Measurements from ENCODE around the gene CHSY1. TPM values are rescaled to one million over a fixed set of nuclear protein-coding genes. Genes with fewer than 3 reads are reported as not detected.

CHSY1 gene
- polyA plus RNA-seq, 3 donors: 2.7 to 19.0 (median 3.0) TPM

DNA sequence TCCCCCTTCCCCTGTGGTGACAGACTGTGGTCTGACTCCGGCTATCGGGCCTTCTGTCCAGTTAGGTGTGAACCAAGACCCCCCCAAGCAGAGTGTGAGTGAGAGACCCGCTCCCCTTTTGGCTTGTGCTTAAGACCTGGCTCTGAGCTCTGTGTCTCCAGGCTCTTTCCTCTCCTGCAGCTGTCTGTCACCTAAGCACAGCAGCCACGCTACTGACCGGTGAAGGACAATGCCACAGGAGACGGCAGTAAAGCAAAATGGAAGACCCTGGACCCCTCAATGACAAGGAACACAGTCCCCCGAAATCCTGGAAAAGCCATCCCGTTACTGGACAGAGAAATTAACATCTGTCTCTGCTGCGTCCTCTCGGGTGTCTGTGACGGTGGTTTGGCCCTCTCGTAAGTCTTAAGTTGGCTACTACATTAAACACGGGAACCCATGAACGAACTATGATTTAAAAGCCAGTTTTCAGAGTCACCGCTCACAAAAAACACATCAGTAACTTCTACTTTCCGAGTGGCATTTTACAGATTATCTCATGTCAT, 53.7 kb downstream of the CHSY1 start:
- 98% methylated on average over 15 of the region's 16 CpGs for WGBS (ENCODE audit: insufficient coverage)
- H3K4me3 Mint-ChIP-seq: no peak overlapping the region
- H3K4me1 Mint-ChIP-seq: peaks cover 69% of the 10 kb centered on the region

DNA sequence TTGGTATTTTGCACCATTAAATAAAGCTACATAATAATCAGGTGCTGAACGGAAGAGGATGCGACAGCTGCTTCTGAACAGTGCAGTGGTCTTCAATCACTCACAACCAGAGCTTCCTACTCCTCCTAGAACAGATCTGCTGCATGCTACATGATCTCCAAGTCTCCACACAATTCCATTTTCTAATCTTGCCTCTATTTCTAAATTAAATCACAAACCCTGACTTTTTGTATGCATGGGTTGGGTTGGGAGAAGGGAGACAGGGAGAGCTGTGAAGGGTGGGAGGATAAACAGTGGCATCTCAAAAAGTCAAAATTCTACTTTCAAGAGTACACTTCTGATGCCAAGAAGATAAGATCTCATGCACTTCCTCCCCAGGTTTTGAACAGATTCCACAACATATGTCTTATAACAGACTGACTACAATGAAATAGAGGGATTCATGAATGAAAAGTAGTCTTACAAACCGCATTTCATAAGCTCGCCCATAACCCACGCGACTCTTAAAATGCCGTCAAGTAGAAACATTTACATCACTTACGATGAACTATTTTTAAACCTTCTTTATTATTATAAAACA, 57.2 kb downstream of the CHSY1 start:
- peaks cover 0 to 2% (median 0%) of the 10 kb centered on the region in 3 donors for H3K27me3 Mint-ChIP-seq (ENCODE audit: low read depth in 3 of 3)
- H3K4me3 Mint-ChIP-seq: peak overlapping the region; percentile 89 to 91
- peaks cover 100% of the 10 kb centered on the region for H3K79me2 ChIP-seq (ENCODE audit: insufficient read depth, low read length)
- peak overlapping the region; percentile 93 to 95 for H3K27ac ChIP-seq (ENCODE audit: low read depth in 1 of 2, low read length in 2 of 2)
- 0% methylated on average over 2 of the region's 8 CpGs for WGBS (ENCODE audit: insufficient coverage)
- peaks cover 0 to 5% of the 10 kb centered on the region in 2 donors for H3K36me3 ChIP-seq (replicated peaks in 1 of 2; ENCODE audit: control insufficient read depth in 1 of 2, insufficient read depth in 2 of 2, low read length in 2 of 2)
- H3K9me3 ChIP-seq (replicated peaks in 1 of 2; ENCODE audit: control insufficient read depth in 1 of 2, insufficient read depth in 1 of 2, low read length in 2 of 2): no peaks in the 10 kb centered on the region
- H3K4me3 ChIP-seq (replicated peaks in 1 of 3; ENCODE audit: low read depth in 2 of 3, low read length in 3 of 3): peak overlapping the region; percentile 33 to 76 (median 36)
- TF ChIP-seq, protein P1, sequence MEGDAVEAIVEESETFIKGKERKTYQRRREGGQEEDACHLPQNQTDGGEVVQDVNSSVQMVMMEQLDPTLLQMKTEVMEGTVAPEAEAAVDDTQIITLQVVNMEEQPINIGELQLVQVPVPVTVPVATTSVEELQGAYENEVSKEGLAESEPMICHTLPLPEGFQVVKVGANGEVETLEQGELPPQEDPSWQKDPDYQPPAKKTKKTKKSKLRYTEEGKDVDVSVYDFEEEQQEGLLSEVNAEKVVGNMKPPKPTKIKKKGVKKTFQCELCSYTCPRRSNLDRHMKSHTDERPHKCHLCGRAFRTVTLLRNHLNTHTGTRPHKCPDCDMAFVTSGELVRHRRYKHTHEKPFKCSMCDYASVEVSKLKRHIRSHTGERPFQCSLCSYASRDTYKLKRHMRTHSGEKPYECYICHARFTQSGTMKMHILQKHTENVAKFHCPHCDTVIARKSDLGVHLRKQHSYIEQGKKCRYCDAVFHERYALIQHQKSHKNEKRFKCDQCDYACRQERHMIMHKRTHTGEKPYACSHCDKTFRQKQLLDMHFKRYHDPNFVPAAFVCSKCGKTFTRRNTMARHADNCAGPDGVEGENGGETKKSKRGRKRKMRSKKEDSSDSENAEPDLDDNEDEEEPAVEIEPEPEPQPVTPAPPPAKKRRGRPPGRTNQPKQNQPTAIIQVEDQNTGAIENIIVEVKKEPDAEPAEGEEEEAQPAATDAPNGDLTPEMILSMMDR (IDR thresholded peaks at IDR 0.05): no peak
- no peaks in the 10 kb centered on the region for H3K9me3 Mint-ChIP-seq
- peak overlapping the region; percentile 97 to 99 (median 98) for H3K27ac Mint-ChIP-seq
- H3K4me2 ChIP-seq (replicated peaks; ENCODE audit: extremely low read depth, low read length, poor library complexity, severe bottlenecking): peak overlapping the region; percentile 82
- H3K4me1 ChIP-seq (ENCODE audit: control insufficient read depth in 1 of 2, insufficient read depth in 2 of 2, low read length in 2 of 2): peaks cover 43 to 58% of the 10 kb centered on the region in 2 donors
- peak overlapping the region; percentile 57 for H3K9ac ChIP-seq (ENCODE audit: insufficient read depth, low read length, poor library complexity, severe bottlenecking)
- intact Hi-C loops (cut with micrococcal nuclease): loop anchor here (5.0 kb wide), 2 partner anchors 48 to 58 kb away; partner anchors contain the start of gene CHSY1 (in 1 of the 2)
- peaks cover 35% of the 10 kb centered on the region for H4K20me1 ChIP-seq (ENCODE audit: insufficient read depth, low read length)
- peaks cover 63% of the 10 kb centered on the region for H3K4me1 Mint-ChIP-seq
- DNase-seq: no peak
- no peaks in the 10 kb centered on the region for H3K27me3 ChIP-seq (ENCODE audit: control insufficient read depth in 2 of 2, insufficient read depth in 2 of 2, low read length in 2 of 2)
- H2AFZ ChIP-seq (ENCODE audit: insufficient read depth, low read depth, low read length, poor library complexity, severe bottlenecking): peak overlapping the region; percentile 62
- peaks cover 9 to 19% of the 10 kb centered on the region in 2 donors for H3K36me3 Mint-ChIP-seq

More for the DNA sequence above, 53.7 kb downstream of the CHSY1 start:
- Histone ChIP-seq H3K36me3 (replicated peaks in 1 of 2; ENCODE audit: control insufficient read depth in 1 of 2, insufficient read depth in 2 of 2, low read length in 2 of 2) (peaks cover 0 to 5% of the 10 kb centered on the region in 2 donors), H3K4me3 (replicated peaks in 1 of 3; ENCODE audit: low read depth in 2 of 3, low read length in 3 of 3) (no peak overlapping the region), H3K4me1 (ENCODE audit: control insufficient read depth in 1 of 2, insufficient read depth in 2 of 2, low read length in 2 of 2) (peaks cover 57 to 71% of the 10 kb centered on the region in 2 donors), H3K9ac (ENCODE audit: insufficient read depth, low read length, poor library complexity, severe bottlenecking) (no peak overlapping the region), H3K27me3 (ENCODE audit: control insufficient read depth in 2 of 2, insufficient read depth in 2 of 2, low read length in 2 of 2) (no peaks in the 10 kb centered on the region), H3K4me2 (replicated peaks; ENCODE audit: extremely low read depth, low read length, poor library complexity, severe bottlenecking) (no peak overlapping the region), H2AFZ (ENCODE audit: insufficient read depth, low read depth, low read length, poor library complexity, severe bottlenecking) (no peak overlapping the region), H3K79me2 (ENCODE audit: insufficient read depth, low read length) (peaks cover 98% of the 10 kb centered on the region), H4K20me1 (ENCODE audit: insufficient read depth, low read length) (peaks cover 33% of the 10 kb centered on the region), H3K9me3 (replicated peaks in 1 of 2; ENCODE audit: control insufficient read depth in 1 of 2, insufficient read depth in 1 of 2, low read length in 2 of 2) (no peaks in the 10 kb centered on the region), H3K27ac (ENCODE audit: low read depth in 1 of 2, low read length in 2 of 2) (peak overlapping the region in 1 of 2 donors; percentile 87)
- H3K27me3 Mint-ChIP-seq (ENCODE audit: low read depth in 3 of 3): peaks cover 0 to 2% (median 0%) of the 10 kb centered on the region in 3 donors
- TF ChIP-seq, protein P1 (IDR thresholded peaks at IDR 0.05): no peak
- H3K9me3 Mint-ChIP-seq: no peaks in the 10 kb centered on the region
- H3K36me3 Mint-ChIP-seq: peaks cover 4 to 17% of the 10 kb centered on the region in 2 donors
- no peak for DNase-seq
- H3K27ac Mint-ChIP-seq: peak overlapping the region; percentile 15 to 90 (median 81)
- intact Hi-C loops (cut with micrococcal nuclease): no loop called here

Data from CD14-positive monocyte (primary cell).